K562 (cell line): ENCODE measurements around the gene CHST2. TPM values are rescaled to one million over a fixed set of nuclear protein-coding genes. Genes with fewer than 3 reads are reported as not detected.

ENCODE experiments used
- ATAC-seq: fragments of 200-7000 bp; cut with Tn5 transposase; 3 replicates; pipeline ENCODE4 v1.9.1; 2020; ENCODE audit warnings: moderate library complexity
- BruUV-seq: library from RNA; stranded (reverse); fragments of 400-500 nt; replicated peaks from 2 replicates; lab custom pipeline; 2021; lab: Mats Ljungman, UMichigan
- CTCF ChIA-PET: fragments of 300-600 bp; formaldehyde crosslinking; extraction: SDS; loops from one replicate; lab custom pipeline; 2021; ENCODE audit warnings: low intra/inter-chr PET ratio; lab: Yijun Ruan, JAX
- POLR2A ChIA-PET: fragments of 300-600, 350-650 bp; sonication (Branson Sonifier 250); formaldehyde crosslinking; extraction: SDS; loops from one replicate; lab custom pipeline; 2021; ENCODE audit warnings: antibody characterized with exemption, inconsistent platforms; lab: Yijun Ruan, JAX
- DNase-seq, 4 experiments: peaks; one replicate each; pipeline versions ENCODE4 v3.0.0 to v3.0.0-alpha.2; 2011 to 2018; ENCODE audit warnings: low spot score in 3 of 4, mixed read lengths in 3 of 4; ENCODE audit errors: extremely low read depth in 1 of 4
- FAIRE-seq: peaks from 2 replicates; lab custom pipeline; 2011; peaks lifted over from hg19 to GRCh38; lab: Jason Lieb, UNC
- H2AFZ ChIP-seq: 2 replicates; pipeline ENCODE4 v1.6.0; 2011; ENCODE audit warnings: low read depth, low read length, control low read depth, inconsistent platforms
- H3K27ac ChIP-seq: fragments of 200-600 bp; 3 replicates; pipeline ENCODE4 v1.8.0; 2011; ENCODE audit warnings: low read depth, mild to moderate bottlenecking, control low read depth, inconsistent platforms, low read length, moderate library complexity, mixed read lengths; ENCODE audit errors: extremely low read depth
- H3K27me3 ChIP-seq, 2 experiments: fragments of 300-600 bp in 1 of 2; 2 replicates in 1 of 2; 3 replicates in 1 of 2; pipeline versions ENCODE4 v1.6.0 to v1.8.0; 2011; ENCODE audit warnings: inconsistent platforms in 2 of 2, low read length in 2 of 2, mild to moderate bottlenecking in 1 of 2, mixed read lengths in 1 of 2, moderate library complexity in 1 of 2; ENCODE audit not compliant: control insufficient read depth in 2 of 2, insufficient read depth in 2 of 2
- H3K36me3 ChIP-seq: fragments of 300-600 bp; 3 replicates; pipeline ENCODE4 v1.8.0; 2011; ENCODE audit warnings: mild to moderate bottlenecking, low read length, inconsistent platforms; ENCODE audit not compliant: control insufficient read depth, insufficient read depth
- H3K4me1 ChIP-seq, 2 experiments: fragments of 200-600 bp in 1 of 2; replicated peaks in 1 of 2; 2 replicates in 1 of 2; 3 replicates in 1 of 2; pipeline versions ENCODE4 v1.5.1 to v1.8.0; 2011; ENCODE audit warnings: inconsistent platforms in 2 of 2, low read length in 2 of 2, mild to moderate bottlenecking in 1 of 2, mixed read lengths in 1 of 2, moderate library complexity in 1 of 2; ENCODE audit not compliant: control insufficient read depth in 2 of 2, insufficient read depth in 2 of 2
- H3K4me2 ChIP-seq: 2 replicates; pipeline ENCODE4 v1.6.1; 2011; ENCODE audit warnings: low read length, control low read depth, inconsistent platforms, mixed read lengths; ENCODE audit not compliant: insufficient read depth
- H3K4me3 ChIP-seq: fragments of 200-600 bp; sonication (generic), shearing (Covaris generic); 2 replicates; pipeline ENCODE4 v1.5.1; 2016; ENCODE audit warnings: control low read depth, inconsistent platforms
- H3K79me2 ChIP-seq: fragments of 200-600 bp; 3 replicates; pipeline ENCODE4 v1.8.0; 2011; ENCODE audit warnings: low read length, inconsistent platforms; ENCODE audit not compliant: control insufficient read depth, insufficient read depth
- H3K9ac ChIP-seq, 2 experiments: 2 replicates each; pipeline versions ENCODE4 v1.6.0 to v1.6.1; 2011; ENCODE audit warnings: low read depth in 2 of 2, low read length in 2 of 2, control low read depth in 1 of 2, inconsistent platforms in 1 of 2, mild to moderate bottlenecking in 1 of 2, mixed read lengths in 1 of 2; ENCODE audit not compliant: insufficient read depth in 1 of 2
- H3K9me1 ChIP-seq: one replicate; pipeline ENCODE4 v1.6.0; 2011; ENCODE audit warnings: inconsistent platforms, mild to moderate bottlenecking, low read length, moderate library complexity; ENCODE audit not compliant: control insufficient read depth, insufficient read depth
- H3K9me3 ChIP-seq: replicated peaks from 2 replicates; pipeline ENCODE4 v1.5.1; 2011; ENCODE audit warnings: low read depth, low read length, inconsistent platforms; ENCODE audit not compliant: control insufficient read depth, insufficient read depth
- H4K20me1 ChIP-seq: replicated peaks from 2 replicates; pipeline ENCODE4 v1.6.1; 2011; ENCODE audit warnings: low read length, inconsistent platforms, mixed read lengths; ENCODE audit not compliant: control insufficient read depth, insufficient read depth
- ADNP ChIP-seq: fragments of 200-800 bp; sonication (Bioruptor generic); IDR thresholded peaks from 2 replicates; pipeline ENCODE4 v1.6.1; 2016; ENCODE audit warnings: missing genetic modification characterization, missing compliant biosample characterization
- CEBPG ChIP-seq, 3 experiments: fragments of 200-800 bp in 1 of 3; sonication (Bioruptor generic) in 1 of 3; sonication (generic) in 1 of 3; formaldehyde crosslinking in 1 of 3; IDR thresholded peaks in 2 of 3; conservative IDR thresholded peaks in 1 of 3; 2 replicates each; pipeline versions ENCODE4 v1.6.1 to v1.8.0; 2016 to 2022; ENCODE audit warnings: missing compliant biosample characterization in 2 of 3, missing genetic modification characterization in 2 of 3, mild to moderate bottlenecking in 1 of 3, missing genetic modification reagents in 1 of 3
- CREB1 ChIP-seq, 2 experiments: sonication (generic) in 1 of 2; formaldehyde crosslinking in 1 of 2; IDR thresholded peaks; 2 replicates each; pipeline versions ENCODE4 v1.6.1 to v1.8.0; 2012 to 2022; ENCODE audit warnings: inconsistent platforms in 1 of 2, mild to moderate bottlenecking in 1 of 2, missing genetic modification reagents in 1 of 2, moderate library complexity in 1 of 2
- CREB3 ChIP-seq: fragments of 450-650 bp; conservative IDR thresholded peaks from 2 replicates; pipeline ENCODE4 v1.6.1; 2016; ENCODE audit warnings: missing genetic modification characterization, low read depth, mild to moderate bottlenecking, missing compliant biosample characterization, moderate library complexity
- HDAC1 ChIP-seq, 2 experiments: fragments of 450-650 bp; IDR thresholded peaks; 2 replicates each; pipeline ENCODE4 v1.6.1; 2016 to 2017; ENCODE audit warnings: inconsistent platforms in 1 of 2, mild to moderate bottlenecking in 1 of 2, moderate library complexity in 1 of 2
- ID3 ChIP-seq, 2 experiments: fragments of 250-450 bp in 1 of 2; fragments of 450-650 bp in 1 of 2; sonication (Bioruptor Pico) in 1 of 2; IDR thresholded peaks; 2 replicates each; pipeline versions ENCODE4 v1.6.1 to v1.8.0; 2016 to 2021; ENCODE audit warnings: mild to moderate bottlenecking in 2 of 2, moderate library complexity in 2 of 2, missing compliant biosample characterization in 1 of 2, missing genetic modification characterization in 1 of 2
- IRF9 ChIP-seq: fragments of 450-650 bp; IDR thresholded peaks from 2 replicates; pipeline ENCODE4 v1.6.1; 2016; ENCODE audit warnings: missing biosample characterization, missing genetic modification characterization
- NFATC3 ChIP-seq: fragments of 450-650 bp; IDR thresholded peaks from 2 replicates; pipeline ENCODE4 v1.6.1; 2017; ENCODE audit warnings: mild to moderate bottlenecking
- PTBP1 ChIP-seq: fragments of 200-400 bp; formaldehyde crosslinking; IDR thresholded peaks from 2 replicates; pipeline ENCODE4 v1.6.1; 2017; ENCODE audit warnings: low read depth, low read length
- RBM25 ChIP-seq: fragments of 200-400 bp; formaldehyde crosslinking; IDR thresholded peaks from 2 replicates; pipeline ENCODE4 v1.6.1; 2018; ENCODE audit warnings: low read length, low read depth, moderate library complexity; ENCODE audit not compliant: severe bottlenecking
- RUNX1 ChIP-seq: sonication (generic); IDR thresholded peaks from 2 replicates; pipeline ENCODE4 v1.6.1; 2016; ENCODE audit warnings: antibody characterized with exemption, low read depth
- SIRT6 ChIP-seq: IDR thresholded peaks from one replicate; pipeline ENCODE4 v1.6.1; 2012; ENCODE audit warnings: low read depth, mild to moderate bottlenecking, control low read depth, inconsistent platforms, low read length, moderate library complexity
- USF1 ChIP-seq: sonication (generic); formaldehyde crosslinking; IDR thresholded peaks from 2 replicates; pipeline ENCODE4 v1.9.0; 2022; ENCODE audit warnings: mild to moderate bottlenecking, missing genetic modification reagents
- ZNF134 ChIP-seq: fragments of 250-450 bp; sonication (Bioruptor Pico); conservative IDR thresholded peaks from 2 replicates; pipeline ENCODE4 v1.4.0; 2020
- ZNF551 ChIP-seq: fragments of 250-450 bp; sonication (Bioruptor Pico); IDR thresholded peaks from 2 replicates; pipeline ENCODE4 v1.5.0; 2021; ENCODE audit warnings: mild to moderate bottlenecking, moderate library complexity
- ZNF584 ChIP-seq: fragments of 200-800 bp; sonication (Bioruptor generic); IDR thresholded peaks from 2 replicates; pipeline ENCODE4 v1.6.1; 2016; ENCODE audit warnings: low read depth, mild to moderate bottlenecking, missing genetic modification characterization, missing compliant biosample characterization
- ZSCAN29 ChIP-seq: fragments of 450-650 bp; IDR thresholded peaks from 2 replicates; pipeline ENCODE4 v1.6.1; 2017
- WGBS: fragments of 100-300 bp; shearing (Covaris generic); methylation state at CpG from one replicate; pipeline ENCODE4 v1.1.6; 2016; ENCODE audit warnings: low coverage, mixed read lengths; ENCODE audit not compliant: insufficient coverage; ENCODE audit errors: missing lambda C conversion rate; 5-methylcytosine and 5-hydroxymethylcytosine counted together
- in situ Hi-C: fragments of 300-500 bp; cut with MboI; formaldehyde crosslinking; loops from 4 replicates; pipeline ENCODE4 v1.15.0; 2018; ENCODE audit warnings: inconsistent platforms, mixed read lengths
- intact Hi-C: fragments of 100-400 bp; cut with micrococcal nuclease; formaldehyde crosslinking; loops from 2 replicates; pipeline ENCODE4 v1.14.2; 2022
- polyA plus RNA-seq, 8 experiments: library from polyadenylated mRNA; depleted of rRNA in 4 of 8; stranded (reverse) in 5 of 8; unstranded in 3 of 8; fragments of >200 nt; fragmentation: Nextera tagmentation in 2 of 8; fragmentation: Illumina TruSeq in 1 of 8; extraction: Ambion mirVana in 2 of 8; extraction: Trizol in 1 of 8; gene quantifications; 2 replicates each; pipeline versions ENCODE4 v1.2.1 to v1.2.3, GENCODE V29; 2011 to 2014; ENCODE audit warnings: inconsistent platforms in 1 of 8, missing spikeins in 1 of 8
- total RNA-seq, 7 experiments: library from RNA; depleted of rRNA in 6 of 7; stranded (reverse); fragments of >200 nt in 6 of 7; fragmentation: Illumina TruSeq in 2 of 7; extraction: Trizol in 2 of 7; gene quantifications; 2 replicates each; pipeline versions ENCODE4 v1.2.1 to v1.2.3, GENCODE V29; 2011 to 2021; ENCODE audit warnings: low replicate concordance in 1 of 7

CHST2 gene
- total and polyA plus RNA-seq, 9 of the 15 experiments (the other 6 are each of a cell fraction or from before 2014, with no cell fraction given): 3.4 to 60.3 (median 13.9) TPM

- no peak for TF ChIP-seq ID3 (CRISPR knock-in tag; IDR thresholded peaks at IDR 0.05)
- TF ChIP-seq ID3 (tag; IDR thresholded peaks at IDR 0.05): no peak
- no peak for TF ChIP-seq ZNF551 (CRISPR knock-in tag)
- TF ChIP-seq CEBPG (CRISPR knock-in tag; IDR thresholded peaks at IDR 0.05): no peak
- TF ChIP-seq CEBPG (tag; conservative IDR thresholded peaks at IDR 0.05 in 1 of 2, IDR thresholded peaks at IDR 0.05 in 1 of 2): no peak
- TF ChIP-seq NFATC3: no peak
- no peak for TF ChIP-seq ZNF584 (CRISPR knock-in tag)
Measured at GRCh38 chr3:143110371-143110770, 9.2 kb upstream of the CHST2 start (continued).

GRCh38 chr3:143118630-143119008, 952 bp upstream of the CHST2 start:
- POLR2A ChIA-PET: interaction anchor here (0.6 to 2.1 kb wide), 8 partner anchors 10 to 301 kb away, joined by 3 to 7 read pairs (median 4); no protein-coding TSS in a partner anchor
- TF ChIP-seq ZSCAN29: 0 out of 2 replicates have a peak, but pooled peaks have one; percentile 60
- no peak for TF ChIP-seq SIRT6
- no peak for TF ChIP-seq USF1 (CRISPR knock-in tag)
- peak in 1 of 2 experiments; percentile 22; a peak in 1 of 4 replicates for TF ChIP-seq HDAC1 (IDR thresholded peaks at IDR 0.05)
- TF ChIP-seq PTBP1: 0 out of 2 replicates have a peak, but pooled peaks have one; percentile 24
- TF ChIP-seq CREB1 (IDR thresholded peaks at IDR 0.05): no peak
- TF ChIP-seq CREB1 (CRISPR knock-in tag; IDR thresholded peaks at IDR 0.05): peak; percentile 36; the same call in 1 of the 2 replicates
- TF ChIP-seq RBM25: peak; percentile 78
- no peak for TF ChIP-seq ZNF134 (CRISPR knock-in tag)
- TF ChIP-seq RUNX1: no peak
- TF ChIP-seq ADNP (tag): peak; percentile 65
- 0 out of 2 replicates have a peak, but pooled peaks have one; percentile 4 for TF ChIP-seq IRF9
- TF ChIP-seq CREB3: no peak

More at GRCh38 chr3:143118630-143119008, 952 bp upstream of the CHST2 start:
- H2AFZ ChIP-seq: peak overlapping the region; percentile 91
- in situ Hi-C loops (no loop called here), intact Hi-C loops (loop anchor here (1.0 to 2.0 kb wide), 2 partner anchors 34 to 116 kb away; no protein-coding TSS in a partner anchor)
- H3K79me2 ChIP-seq: peaks cover 61% of the 10 kb centered on the region
- 5% methylated on average over 12 of the region's 13 CpGs for WGBS
- no peaks in the 10 kb centered on the region for H3K9me1 ChIP-seq
- no peak for FAIRE-seq
- BruUV-seq: no TSS peak
- H3K36me3 ChIP-seq: peaks cover 16% of the 10 kb centered on the region; the same call in 2 of the 3 replicates
- H3K9me3 ChIP-seq: peaks cover 7% of the 10 kb centered on the region
- H3K27ac ChIP-seq: peak overlapping the region; percentile 99
- no peaks in the 10 kb centered on the region for H4K20me1 ChIP-seq
- peak; percentile 9 for ATAC-seq
- H3K4me3 ChIP-seq: peak overlapping the region; percentile 89
- H3K4me2 ChIP-seq: peak overlapping the region; percentile 92
- CTCF ChIA-PET: no interaction called here
- DNase-seq: peak; percentile 19 to 67 (median 31)
- peak overlapping the region; percentile 93 to 99 for H3K9ac ChIP-seq
- peaks cover 32 to 34% of the 10 kb centered on the region in 2 experiments; a peak in 4 of 5 replicates for H3K4me1 ChIP-seq
- no peaks in the 10 kb centered on the region for H3K27me3 ChIP-seq
